ENCODE results near the gene TMEM121B.

DNA sequence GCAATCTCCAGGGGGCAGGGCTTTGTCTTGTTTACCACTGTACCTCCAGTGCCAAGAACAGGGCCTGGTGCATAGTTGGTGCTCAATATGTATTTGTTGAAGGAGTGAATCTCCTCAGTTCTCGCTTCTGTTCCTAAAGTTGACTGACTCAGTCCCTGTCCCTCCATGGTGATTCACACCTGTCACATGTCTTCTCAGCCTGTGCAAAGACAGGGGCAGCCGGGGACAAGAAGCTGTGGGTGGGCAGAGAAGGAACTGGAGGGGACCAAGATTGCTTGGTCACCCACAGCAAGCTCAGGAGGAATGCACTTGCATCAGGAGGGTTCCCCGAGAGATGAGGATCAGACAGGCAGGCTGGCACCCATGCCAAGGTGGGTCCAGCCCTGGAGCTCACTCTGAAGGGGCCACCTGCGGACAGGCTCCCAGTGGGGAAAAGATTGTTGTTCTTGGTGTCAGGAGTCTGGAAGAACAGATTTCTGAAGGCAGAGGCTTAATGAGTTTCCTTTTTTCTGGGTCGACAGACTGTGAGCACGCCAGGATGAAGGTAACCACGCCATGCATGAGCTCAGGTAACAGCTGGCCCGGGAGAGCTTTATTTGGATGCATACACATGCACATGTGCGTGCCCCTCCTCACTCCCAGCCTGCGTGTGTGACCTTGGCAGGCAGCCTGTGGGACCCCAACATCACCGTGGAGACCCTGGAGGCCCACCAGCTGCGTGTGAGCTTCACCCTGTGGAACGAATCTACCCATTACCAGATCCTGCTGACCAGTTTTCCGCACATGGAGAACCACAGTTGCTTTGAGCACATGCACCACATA lies 19.5 kb downstream of the TMEM121B start:
- TF ChIP-seq, protein P1, sequence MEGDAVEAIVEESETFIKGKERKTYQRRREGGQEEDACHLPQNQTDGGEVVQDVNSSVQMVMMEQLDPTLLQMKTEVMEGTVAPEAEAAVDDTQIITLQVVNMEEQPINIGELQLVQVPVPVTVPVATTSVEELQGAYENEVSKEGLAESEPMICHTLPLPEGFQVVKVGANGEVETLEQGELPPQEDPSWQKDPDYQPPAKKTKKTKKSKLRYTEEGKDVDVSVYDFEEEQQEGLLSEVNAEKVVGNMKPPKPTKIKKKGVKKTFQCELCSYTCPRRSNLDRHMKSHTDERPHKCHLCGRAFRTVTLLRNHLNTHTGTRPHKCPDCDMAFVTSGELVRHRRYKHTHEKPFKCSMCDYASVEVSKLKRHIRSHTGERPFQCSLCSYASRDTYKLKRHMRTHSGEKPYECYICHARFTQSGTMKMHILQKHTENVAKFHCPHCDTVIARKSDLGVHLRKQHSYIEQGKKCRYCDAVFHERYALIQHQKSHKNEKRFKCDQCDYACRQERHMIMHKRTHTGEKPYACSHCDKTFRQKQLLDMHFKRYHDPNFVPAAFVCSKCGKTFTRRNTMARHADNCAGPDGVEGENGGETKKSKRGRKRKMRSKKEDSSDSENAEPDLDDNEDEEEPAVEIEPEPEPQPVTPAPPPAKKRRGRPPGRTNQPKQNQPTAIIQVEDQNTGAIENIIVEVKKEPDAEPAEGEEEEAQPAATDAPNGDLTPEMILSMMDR (IDR thresholded peaks at IDR 0.05), result no peak
- TF ChIP-seq POLR2A (IDR thresholded peaks at IDR 0.05), result no peak

Data from body of pancreas (tissue), 4 donors.